HFFc6 (cell line): ENCODE measurements around the gene SLC7A11. TPM values are rescaled to one million over a fixed set of nuclear protein-coding genes. Genes with fewer than 3 reads are reported as not detected.

ENCODE experiments used
- DNase-seq: peaks from one replicate; pipeline ENCODE4 v3.0.0-alpha.2; 2018
- H3K27ac Mint-ChIP-seq: 2 replicates; pipeline ENCODE4 v1.8.0; 2020; ENCODE audit warnings: mild to moderate bottlenecking, mixed read lengths
- H3K27me3 Mint-ChIP-seq: 2 replicates; pipeline ENCODE4 v1.8.0; 2021; ENCODE audit warnings: mild to moderate bottlenecking, moderate library complexity, mixed read lengths; ENCODE audit not compliant: insufficient read depth
- H3K36me3 Mint-ChIP-seq: 2 replicates; pipeline ENCODE4 v1.8.0; 2021; ENCODE audit warnings: low read depth, mixed read lengths
- H3K4me1 Mint-ChIP-seq: 2 replicates; pipeline ENCODE4 v1.8.0; 2020; ENCODE audit warnings: low read depth, mixed read lengths
- H3K4me3 Mint-ChIP-seq: 2 replicates; pipeline ENCODE4 v1.8.0; 2020; ENCODE audit warnings: mild to moderate bottlenecking, moderate library complexity, mixed read lengths
- H3K9me3 Mint-ChIP-seq: 2 replicates; pipeline ENCODE4 v1.8.0; 2020; ENCODE audit warnings: mild to moderate bottlenecking, mixed read lengths
- total RNA-seq, 6 experiments: library from RNA; stranded (reverse); fragmentation: NEBNext Ultra II Directional; extraction: Animal tissue kit (Norgen Biotek cat#: 25700); gene quantifications; 2 replicates in 1 of 6; 3 replicates in 5 of 6; pipeline ENCODE4 v1.2.3, GENCODE V29; 2021
- TF ChIP-seq, protein P1 (sequence below): fragments of 200-600 bp; sonication (generic); IDR thresholded peaks from 2 replicates; pipeline ENCODE4 v1.5.0; 2021; ENCODE audit warnings: antibody characterized with exemption, mild to moderate bottlenecking

The SLC7A11 gene
- total RNA-seq, 6 experiments from 2014 or later, result 12.0 to 66.1 (median 54.1) TPM

DNA sequence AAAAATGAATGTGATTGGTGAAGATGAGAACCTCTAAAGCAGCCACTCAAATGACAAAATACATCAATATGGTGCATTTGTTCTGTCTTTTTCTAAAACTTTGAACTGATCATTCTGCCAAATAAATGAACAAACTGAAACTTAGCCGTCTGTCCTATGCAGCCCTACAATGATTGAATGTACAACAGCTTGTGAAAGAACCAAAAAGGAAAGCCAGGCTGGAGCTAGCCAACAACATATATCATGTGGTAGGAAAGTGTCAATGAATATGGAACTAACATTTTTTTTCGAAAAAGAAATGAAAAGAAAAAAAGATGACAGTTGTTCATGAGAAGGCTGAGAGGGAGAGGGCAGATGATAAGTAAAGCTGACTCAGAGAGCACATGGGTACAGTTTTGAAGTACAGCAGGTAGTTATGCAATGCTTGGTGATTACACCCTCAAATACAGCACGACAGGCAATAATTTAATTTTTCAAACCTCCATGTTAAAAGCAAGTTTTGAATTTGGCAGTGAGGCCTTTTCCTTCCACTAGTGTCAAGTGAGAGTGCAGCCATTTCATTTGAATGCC is 21.2 kb upstream of the SLC7A11 start:
- H3K4me3 Mint-ChIP-seq, result no peak overlapping the region
- H3K9me3 Mint-ChIP-seq, result no peaks in the 10 kb centered on the region
- no peaks in the 10 kb centered on the region for H3K36me3 Mint-ChIP-seq
- H3K27ac Mint-ChIP-seq, result no peak overlapping the region
- H3K4me1 Mint-ChIP-seq, result peaks cover 32% of the 10 kb centered on the region
- TF ChIP-seq, protein P1, sequence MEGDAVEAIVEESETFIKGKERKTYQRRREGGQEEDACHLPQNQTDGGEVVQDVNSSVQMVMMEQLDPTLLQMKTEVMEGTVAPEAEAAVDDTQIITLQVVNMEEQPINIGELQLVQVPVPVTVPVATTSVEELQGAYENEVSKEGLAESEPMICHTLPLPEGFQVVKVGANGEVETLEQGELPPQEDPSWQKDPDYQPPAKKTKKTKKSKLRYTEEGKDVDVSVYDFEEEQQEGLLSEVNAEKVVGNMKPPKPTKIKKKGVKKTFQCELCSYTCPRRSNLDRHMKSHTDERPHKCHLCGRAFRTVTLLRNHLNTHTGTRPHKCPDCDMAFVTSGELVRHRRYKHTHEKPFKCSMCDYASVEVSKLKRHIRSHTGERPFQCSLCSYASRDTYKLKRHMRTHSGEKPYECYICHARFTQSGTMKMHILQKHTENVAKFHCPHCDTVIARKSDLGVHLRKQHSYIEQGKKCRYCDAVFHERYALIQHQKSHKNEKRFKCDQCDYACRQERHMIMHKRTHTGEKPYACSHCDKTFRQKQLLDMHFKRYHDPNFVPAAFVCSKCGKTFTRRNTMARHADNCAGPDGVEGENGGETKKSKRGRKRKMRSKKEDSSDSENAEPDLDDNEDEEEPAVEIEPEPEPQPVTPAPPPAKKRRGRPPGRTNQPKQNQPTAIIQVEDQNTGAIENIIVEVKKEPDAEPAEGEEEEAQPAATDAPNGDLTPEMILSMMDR, result no peak
- H3K27me3 Mint-ChIP-seq, result no peaks in the 10 kb centered on the region
- DNase-seq, result no peak

DNA sequence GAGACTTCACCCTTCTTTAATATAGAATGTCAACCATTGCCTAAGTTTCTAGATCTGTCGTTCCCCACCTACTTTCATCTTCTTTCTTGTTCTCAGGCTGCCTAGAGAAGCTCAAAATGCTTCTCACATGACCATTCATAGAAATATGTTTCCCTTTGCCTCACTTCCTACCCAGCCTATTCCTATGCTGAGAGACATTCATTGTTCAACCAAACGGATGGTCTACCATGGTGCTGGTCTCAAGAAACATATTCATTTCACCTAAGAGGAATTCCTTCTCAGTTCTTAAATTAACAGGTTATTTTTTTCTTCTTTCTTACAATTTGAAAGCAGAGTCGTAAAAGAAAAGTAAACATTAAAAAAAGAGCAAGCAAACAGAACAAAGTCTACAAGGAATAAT is 20.3 kb upstream of the SLC7A11 start:
- Mint-ChIP-seq H3K4me3 (no peak overlapping the region), H3K36me3 (no peaks in the 10 kb centered on the region), H3K4me1 (peaks cover 31% of the 10 kb centered on the region), H3K27me3 (no peaks in the 10 kb centered on the region), H3K27ac (no peak overlapping the region), H3K9me3 (no peaks in the 10 kb centered on the region)
- DNase-seq, result no peak
- TF ChIP-seq, protein P1, result no peak

DNA sequence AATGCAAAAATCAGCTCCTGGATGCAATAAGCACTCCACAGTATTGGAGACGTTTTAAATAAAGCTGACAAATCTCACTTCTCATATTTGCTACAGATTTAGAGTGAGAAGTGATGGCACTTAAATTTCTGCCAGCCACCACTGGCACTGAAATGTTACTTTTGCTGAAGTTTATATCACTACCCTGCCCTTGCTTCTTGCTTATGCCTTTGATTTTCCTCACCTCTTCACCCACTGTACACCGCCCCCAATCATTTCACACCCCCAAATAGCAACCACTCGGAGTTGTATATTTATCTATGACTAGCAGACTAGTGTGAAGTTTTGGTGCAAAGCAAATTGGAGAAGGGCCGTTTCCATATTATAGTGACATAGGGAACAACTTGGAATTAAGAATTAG is 19.9 kb upstream of the SLC7A11 start:
- no peaks in the 10 kb centered on the region for H3K9me3 Mint-ChIP-seq
- no peaks in the 10 kb centered on the region for H3K36me3 Mint-ChIP-seq
- TF ChIP-seq, protein P1, result no peak
- DNase-seq, result no peak
- H3K27me3 Mint-ChIP-seq, result no peaks in the 10 kb centered on the region
- no peak overlapping the region for H3K27ac Mint-ChIP-seq
- H3K4me3 Mint-ChIP-seq, result no peak overlapping the region
- peaks cover 31% of the 10 kb centered on the region for H3K4me1 Mint-ChIP-seq

GRCh38 chr4:138259824-138260223 is 17.7 kb upstream of the SLC7A11 start:
- Mint-ChIP-seq H3K27me3 (no peaks in the 10 kb centered on the region), H3K27ac (peak overlapping the region; percentile 67), H3K9me3 (no peaks in the 10 kb centered on the region), H3K4me1 (peaks cover 43% of the 10 kb centered on the region), H3K36me3 (no peaks in the 10 kb centered on the region), H3K4me3 (no peak overlapping the region)
- TF ChIP-seq, protein P1, result no peak
- DNase-seq, result peak; percentile 58

DNA sequence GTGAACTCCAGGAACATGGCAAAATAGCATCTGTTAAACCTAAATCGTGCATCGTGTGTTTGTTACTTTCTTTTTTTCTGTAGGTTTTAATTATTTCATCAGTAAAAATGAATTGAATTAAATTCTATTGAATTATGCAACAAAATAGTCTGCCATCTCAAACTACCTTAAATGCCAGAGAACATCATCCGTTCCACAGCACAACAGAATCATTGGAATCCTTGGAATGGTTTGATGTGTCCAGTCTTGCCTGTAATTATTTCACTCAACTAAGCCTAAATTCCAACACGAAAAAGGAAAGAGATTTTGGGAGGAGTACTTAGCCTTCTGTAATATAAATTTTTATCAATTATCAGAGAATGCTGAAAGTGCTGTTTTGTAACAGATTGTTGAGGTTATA is 17.1 kb upstream of the SLC7A11 start:
- Mint-ChIP-seq H3K36me3 (no peaks in the 10 kb centered on the region), H3K27ac (peak overlapping the region; percentile 61), H3K9me3 (no peaks in the 10 kb centered on the region), H3K27me3 (no peaks in the 10 kb centered on the region), H3K4me3 (no peak overlapping the region; the same call in 1 of the 2 replicates), H3K4me1 (peaks cover 45% of the 10 kb centered on the region)
- no peak for DNase-seq
- TF ChIP-seq, protein P1, result no peak

DNA sequence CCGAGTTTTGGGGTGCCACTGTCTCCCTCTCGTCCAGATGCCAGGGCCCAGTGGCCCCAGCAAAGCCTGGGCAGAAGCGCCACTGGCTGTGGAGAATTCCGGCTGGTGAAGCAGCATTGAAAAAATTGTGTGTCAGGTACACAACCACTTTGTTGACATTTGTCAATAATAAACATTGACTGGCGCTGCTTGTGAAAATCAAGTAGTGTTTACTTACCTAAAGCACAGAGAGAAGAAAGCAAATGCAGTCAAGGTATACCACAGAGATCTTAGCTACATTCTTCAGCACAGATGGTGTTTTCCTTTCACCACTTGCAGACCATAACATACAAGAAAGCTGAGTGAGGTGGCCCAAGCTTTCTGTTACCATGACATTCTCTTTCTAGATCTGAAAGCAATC is 14.5 kb upstream of the SLC7A11 start:
- Mint-ChIP-seq H3K27me3 (no peaks in the 10 kb centered on the region), H3K4me3 (no peak overlapping the region), H3K27ac (no peak overlapping the region), H3K9me3 (no peaks in the 10 kb centered on the region), H3K36me3 (no peaks in the 10 kb centered on the region), H3K4me1 (peaks cover 53% of the 10 kb centered on the region)
- TF ChIP-seq, protein P1, result no peak
- no peak for DNase-seq
